ENCODE measurements around the gene CATSPERB.

- TF ChIP-seq CTCF (IDR thresholded peaks at IDR 0.05), result no peak
- no peak for TF ChIP-seq POLR2A (IDR thresholded peaks at IDR 0.05)
Measured at GRCh38 chr14:91613459-91614112, 118.3 kb downstream of the CATSPERB start.

All from thyroid gland (tissue), 4 donors.